H1 (cell line): ENCODE data around the gene CEND1. TPM values are rescaled to one million over a fixed set of nuclear protein-coding genes. Genes with fewer than 3 reads are reported as not detected.

Experiments used
- CTCF ChIA-PET: fragments of 300-600 bp; sonication (Branson Sonifier 250); formaldehyde crosslinking; loops from one replicate; lab custom pipeline; 2021; ENCODE audit not compliant: partially characterized antibody; lab: Charles Lee
- POLR2A ChIA-PET: fragments of 300-600 bp; sonication (Branson Sonifier 250); formaldehyde crosslinking; loops from one replicate; lab custom pipeline; 2021; ENCODE audit warnings: inconsistent platforms; ENCODE audit not compliant: partially characterized antibody; lab: Charles Lee
- DNase-seq, 2 experiments: peaks; one replicate each; pipeline versions ENCODE4 v3.0.0 to v3.0.0-alpha.2; 2010 to 2022; ENCODE audit warnings: low spot score in 2 of 2, low read depth in 1 of 2, mixed read lengths in 1 of 2
- FAIRE-seq: peaks from 2 replicates; lab custom pipeline; 2011; peaks lifted over from hg19 to GRCh38; lab: Jason Lieb, UNC
- H2AFZ ChIP-seq: 2 replicates; pipeline ENCODE4 v1.8.1; 2012; ENCODE audit warnings: low read length, inconsistent platforms
- H2AK5ac ChIP-seq: 2 replicates; pipeline ENCODE4 v1.6.1; 2013; ENCODE audit warnings: low read depth, low read length
- H2BK120ac ChIP-seq: replicated peaks from 2 replicates; pipeline ENCODE3; 2013; ENCODE audit warnings: low read depth, low read length, inconsistent platforms
- H2BK12ac ChIP-seq: 2 replicates; pipeline ENCODE4 v1.6.1; 2013; ENCODE audit warnings: low read depth, low read length
- H2BK15ac ChIP-seq: 2 replicates; pipeline ENCODE4 v1.6.1; 2013; ENCODE audit warnings: low read length
- H2BK20ac ChIP-seq: 2 replicates; pipeline ENCODE4 v1.6.1; 2013; ENCODE audit warnings: low read length
- H2BK5ac ChIP-seq: 2 replicates; pipeline ENCODE4 v1.6.1; 2013; ENCODE audit warnings: low read depth, low read length
- H3K14ac ChIP-seq: 2 replicates; pipeline ENCODE4 v1.6.1; 2013; ENCODE audit warnings: inconsistent platforms; ENCODE audit not compliant: insufficient read length
- H3K18ac ChIP-seq: 2 replicates; pipeline ENCODE4 v1.6.1; 2013; ENCODE audit warnings: low read length; ENCODE audit errors: extremely low read depth
- H3K23ac ChIP-seq: 2 replicates; pipeline ENCODE4 v1.6.1; 2013; ENCODE audit warnings: inconsistent platforms; ENCODE audit not compliant: insufficient read length
- H3K23me2 ChIP-seq: 2 replicates; pipeline ENCODE4 v1.6.1; 2013; ENCODE audit warnings: low read depth, low read length
- H3K27ac ChIP-seq: 2 replicates; pipeline ENCODE4 v1.6.1; 2011; ENCODE audit warnings: low read depth, low read length, inconsistent platforms
- H3K27me3 ChIP-seq, 4 experiments: replicated peaks in 1 of 4; 1 replicate in 1 of 4; 2 replicates in 3 of 4; pipeline versions ENCODE4 v1.6.1 to v1.8.1; 2011 to 2013; ENCODE audit warnings: low read length in 3 of 4, mild to moderate bottlenecking in 3 of 4, inconsistent platforms in 2 of 4, mixed read lengths in 2 of 4, moderate library complexity in 1 of 4; ENCODE audit not compliant: control insufficient read depth in 3 of 4, insufficient read depth in 3 of 4; ENCODE audit errors: extremely low read depth in 1 of 4
- H3K36me3 ChIP-seq, 4 experiments: 2 replicates each; pipeline versions ENCODE4 v1.6.1 to v1.8.1; 2011 to 2013; ENCODE audit warnings: mild to moderate bottlenecking in 4 of 4, low read length in 3 of 4, moderate library complexity in 2 of 4, control low read depth in 1 of 4, inconsistent platforms in 1 of 4; ENCODE audit not compliant: insufficient read depth in 4 of 4, control insufficient read depth in 2 of 4
- H3K4ac ChIP-seq: replicated peaks from 2 replicates; pipeline ENCODE3; 2013; ENCODE audit warnings: low read length, low read depth, mixed read lengths, inconsistent platforms; ENCODE audit not compliant: insufficient read length
- H3K4me1 ChIP-seq, 4 experiments: replicated peaks in 1 of 4; 1 replicate in 1 of 4; 2 replicates in 3 of 4; pipeline versions ENCODE4 v1.6.1 to v1.8.1; 2011 to 2013; ENCODE audit warnings: low read length in 3 of 4, inconsistent platforms in 2 of 4, mixed read lengths in 1 of 4; ENCODE audit not compliant: insufficient read depth in 4 of 4, control insufficient read depth in 3 of 4
- H3K4me2 ChIP-seq, 2 experiments: 2 replicates each; pipeline versions ENCODE4 v1.6.1 to v1.8.1; 2011 to 2013; ENCODE audit warnings: low read depth in 2 of 2, low read length in 2 of 2, control low read depth in 1 of 2, inconsistent platforms in 1 of 2, mild to moderate bottlenecking in 1 of 2; ENCODE audit not compliant: insufficient read depth in 1 of 2
- H3K4me3 ChIP-seq, 4 experiments: fragments of 200-600, 300-600 bp in 1 of 4; sonication (generic), shearing (Covaris generic), sonication (Bioruptor Twin) in 1 of 4; 2 replicates each; pipeline versions ENCODE4 v1.5.1 to v1.8.1; 2011 to 2016; ENCODE audit warnings: low read length in 4 of 4, low read depth in 3 of 4, control low read depth in 2 of 4, inconsistent platforms in 2 of 4, mild to moderate bottlenecking in 2 of 4, mixed read lengths in 1 of 4, moderate library complexity in 1 of 4; ENCODE audit not compliant: insufficient read depth in 2 of 4; ENCODE audit errors: extremely low read depth in 1 of 4
- H3K56ac ChIP-seq: replicated peaks from 2 replicates; pipeline ENCODE3; 2013; ENCODE audit warnings: low read depth, mild to moderate bottlenecking, mixed read lengths, low read length, inconsistent platforms; ENCODE audit not compliant: insufficient read length
- H3K79me1 ChIP-seq: 2 replicates; pipeline ENCODE4 v1.6.1; 2013; ENCODE audit warnings: low read depth, low read length, control low read depth
- H3K79me2 ChIP-seq, 2 experiments: 2 replicates each; pipeline versions ENCODE4 v1.6.1 to v1.8.1; 2012 to 2013; ENCODE audit warnings: low read length in 2 of 2, mild to moderate bottlenecking in 2 of 2, inconsistent platforms in 1 of 2; ENCODE audit not compliant: insufficient read depth in 2 of 2, control insufficient read depth in 1 of 2
- H3K9ac ChIP-seq, 4 experiments: replicated peaks in 1 of 4; 1 replicate in 1 of 4; 2 replicates in 3 of 4; pipeline versions ENCODE4 v1.6.1 to v1.8.1; 2011 to 2013; ENCODE audit warnings: low read depth in 3 of 4, low read length in 3 of 4, control low read depth in 2 of 4, mild to moderate bottlenecking in 2 of 4, moderate library complexity in 2 of 4, inconsistent platforms in 1 of 4; ENCODE audit errors: extremely low read depth in 1 of 4
- H3K9me3 ChIP-seq, 2 experiments: 2 replicates each; pipeline versions ENCODE4 v1.6.1 to v1.8.1; 2012 to 2013; ENCODE audit warnings: mild to moderate bottlenecking in 2 of 2, moderate library complexity in 2 of 2, control low read depth in 1 of 2, inconsistent platforms in 1 of 2, low read depth in 1 of 2, low read length in 1 of 2, mixed read lengths in 1 of 2; ENCODE audit not compliant: insufficient read depth in 2 of 2
- H4K20me1 ChIP-seq, 2 experiments: replicated peaks in 1 of 2; 2 replicates each; pipeline versions ENCODE3 to v1.8.1; 2011 to 2013; ENCODE audit warnings: inconsistent platforms in 2 of 2, low read length in 2 of 2, mild to moderate bottlenecking in 1 of 2; ENCODE audit not compliant: insufficient read depth in 2 of 2, control insufficient read depth in 1 of 2
- H4K5ac ChIP-seq: 2 replicates; pipeline ENCODE4 v1.6.1; 2013; ENCODE audit warnings: low read length, low read depth, mixed read lengths, inconsistent platforms; ENCODE audit not compliant: insufficient read length
- H4K8ac ChIP-seq: 2 replicates; pipeline ENCODE4 v1.8.0; 2013; ENCODE audit warnings: mild to moderate bottlenecking, moderate library complexity, low read length, inconsistent platforms; ENCODE audit not compliant: insufficient read depth; ENCODE audit errors: extremely low read depth
- H4K91ac ChIP-seq: replicated peaks from 2 replicates; pipeline ENCODE3; 2013; ENCODE audit warnings: low read length, mixed read lengths, inconsistent platforms; ENCODE audit not compliant: insufficient read length
- BACH1 ChIP-seq: IDR thresholded peaks from 2 replicates; pipeline ENCODE4 v1.6.1; 2012; ENCODE audit warnings: low read length, improper control_type of control experiment
- CHD2 ChIP-seq: IDR thresholded peaks from 2 replicates; pipeline ENCODE4 v1.6.1; 2012; ENCODE audit warnings: low read length, improper control_type of control experiment
- CREB1 ChIP-seq: IDR thresholded peaks from 2 replicates; pipeline ENCODE4 v1.6.1; 2012; ENCODE audit warnings: inconsistent platforms
- HDAC6 ChIP-seq: IDR thresholded peaks from one replicate; pipeline ENCODE4 v1.7.1; 2012; ENCODE audit warnings: low read depth, mild to moderate bottlenecking, inconsistent platforms, low read length, moderate library complexity
- MAX ChIP-seq: IDR thresholded peaks from 2 replicates; pipeline ENCODE4 v1.6.1; 2012; ENCODE audit warnings: inconsistent platforms
- NANOG ChIP-seq: IDR thresholded peaks from 2 replicates; pipeline ENCODE4 v1.6.1; 2011; ENCODE audit warnings: low read length, low read depth, mild to moderate bottlenecking, inconsistent platforms; ENCODE audit not compliant: insufficient read depth, poor library complexity, severe bottlenecking
- RAD21 ChIP-seq, 2 experiments: IDR thresholded peaks in 1 of 2; conservative IDR thresholded peaks in 1 of 2; 2 replicates each; pipeline ENCODE4 v1.6.1; 2011; ENCODE audit warnings: low read depth in 2 of 2, low read length in 2 of 2, improper control_type of control experiment in 1 of 2, inconsistent platforms in 1 of 2, mild to moderate bottlenecking in 1 of 2, moderate library complexity in 1 of 2
- RXRA ChIP-seq: IDR thresholded peaks from 2 replicates; pipeline ENCODE4 v1.6.1; 2011; ENCODE audit warnings: low read depth, mild to moderate bottlenecking, low read length, moderate library complexity; ENCODE audit not compliant: insufficient read depth
- WGBS, 2 experiments: shearing (Covaris generic) in 1 of 2; methylation state at CpG; one replicate each; pipeline versions ENCODE4 v1.1.6 to v1.1.7; 2013 to 2015; ENCODE audit warnings: low lambda C conversion rate in 2 of 2, mixed read lengths in 2 of 2, inconsistent platforms in 1 of 2, low coverage in 1 of 2, missing lambda C conversion rate in 1 of 2; ENCODE audit not compliant: insufficient replicate concordance in 2 of 2, insufficient coverage in 1 of 2, insufficient read length in 1 of 2; ENCODE audit errors: extremely low coverage in 1 of 2, missing lambda C conversion rate in 1 of 2; 5-methylcytosine and 5-hydroxymethylcytosine counted together
- polyA plus RNA-seq, 7 experiments: library from polyadenylated mRNA; depleted of rRNA in 3 of 7; stranded (reverse) in 5 of 7; unstranded in 2 of 7; fragments of >200 nt in 5 of 7; fragments of 200-250 nt in 2 of 7; gene quantifications; 1 replicate in 5 of 7; 2 replicates in 1 of 7; 4 replicates in 1 of 7; pipeline versions ENCODE4 v1.2.1 to v1.2.3, GENCODE V29; 2011 to 2013; ENCODE audit warnings: missing spikeins in 2 of 7, mixed read lengths in 2 of 7
- total RNA-seq: library from RNA; stranded (reverse); fragmentation: NEBNext Ultra II Directional; extraction: Animal tissue kit (Norgen Biotek cat#: 25700); gene quantifications from 2 replicates; pipeline ENCODE4 v1.2.1, GENCODE V29; 2021
- TF ChIP-seq, protein P1 (sequence below): IDR thresholded peaks from 2 replicates; pipeline ENCODE4 v1.6.1; 2011; ENCODE audit warnings: low read depth, mild to moderate bottlenecking, low read length; ENCODE audit not compliant: insufficient read depth
- TF ChIP-seq, protein P2 (sequence below): IDR thresholded peaks from 2 replicates; pipeline ENCODE4 v1.6.1; 2011; ENCODE audit warnings: low read length, improper control_type of control experiment

Gene CEND1
- total and polyA plus RNA-seq, 2 of the 8 experiments (the other 6 are each of a cell fraction or from before 2014, with no cell fraction given) = 0.82 to 5.0 TPM

DNA sequence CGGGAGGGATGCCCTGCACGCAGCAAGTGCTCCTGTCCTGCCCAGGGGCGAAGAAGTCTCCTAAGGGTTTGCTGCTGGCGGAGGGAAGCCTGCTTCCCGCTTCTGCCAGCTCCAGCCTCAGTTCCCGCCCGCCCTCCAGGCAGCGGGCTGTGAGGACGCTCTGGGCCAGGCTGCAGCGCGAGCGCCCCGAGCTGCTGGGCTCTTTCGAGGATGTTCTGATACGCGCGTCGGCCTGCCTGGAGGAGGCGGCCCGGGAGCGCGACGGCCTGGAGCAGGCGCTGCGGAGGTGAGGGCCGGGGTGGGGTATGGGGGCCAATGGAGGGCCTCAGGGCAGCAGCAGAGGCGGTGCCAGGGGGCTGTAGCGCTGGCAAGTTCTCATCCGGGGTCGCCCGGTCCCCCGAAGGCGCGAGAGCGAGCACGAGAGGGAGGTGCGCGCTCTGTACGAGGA is 40.0 kb upstream of the CEND1 start:
- Histone ChIP-seq H2BK20ac (no peak overlapping the region), H3K9me3 (no peaks in the 10 kb centered on the region), H3K79me2 (no peaks in the 10 kb centered on the region; a peak in 1 of 4 replicates), H3K36me3 (no peaks in the 10 kb centered on the region), H2BK12ac (0 out of 2 replicates have a peak overlapping the region, but pooled peaks have one; percentile 92), H3K23me2 (peaks cover 34% of the 10 kb centered on the region), H3K4me1 (peaks cover 0 to 54% (median 47%) of the 10 kb centered on the region in 4 experiments; a peak in 6 of 7 replicates), H3K14ac (no peak overlapping the region), H2BK15ac (no peak overlapping the region), H2AFZ (no peak overlapping the region), H3K18ac (peak overlapping the region; percentile 95), H3K56ac (no peak overlapping the region), H3K4ac (peak overlapping the region; percentile 3), H3K9ac (peak overlapping the region in 2 of 4 experiments; percentile 45; a peak in 3 of 7 replicates), H3K79me1 (no peaks in the 10 kb centered on the region; the same call in 1 of the 2 replicates), H2BK5ac (no peak overlapping the region), H3K4me3 (peak overlapping the region; percentile 45 to 74 (median 56)), H4K5ac (peak overlapping the region; percentile 20), H3K27ac (no peak overlapping the region), H2BK120ac (peak overlapping the region; percentile 77), H3K23ac (no peak overlapping the region), H3K27me3 (peaks cover 6 to 41% (median 31%) of the 10 kb centered on the region in 4 experiments), H4K8ac (peak overlapping the region; percentile 9; the same call in 1 of the 2 replicates), H3K4me2 (peak overlapping the region; percentile 84 to 98), H4K91ac (peak overlapping the region; percentile 88), H4K20me1 (peaks cover 2 to 8% of the 10 kb centered on the region in 2 experiments), H2AK5ac (no peak overlapping the region)
- ChIA-PET POLR2A (interaction anchor here (0.6 to 53.0 kb wide), 9 partner anchors 0 to 276 kb away, joined by 3 to 1917 read pairs (median 4); partner anchors contain the start of genes CD151, CEND1, CRACR2B and GATD1), CTCF (interaction anchor here (0.8 to 3.5 kb wide), 7 partner anchors 9 to 72 kb away, joined by 3 to 26 read pairs (median 9); partner anchors contain the start of genes PNPLA2, POLR2L and TSPAN4)
- FAIRE-seq (no peak), DNase-seq (peak in 1 of 2 experiments; percentile 92)
- 4% methylated on average over 29 of the region's 39 CpGs; no CpG with 5 or more reads in 1 of the 2 experiments for WGBS, 2 experiments
- TF ChIP-seq, protein P1, sequence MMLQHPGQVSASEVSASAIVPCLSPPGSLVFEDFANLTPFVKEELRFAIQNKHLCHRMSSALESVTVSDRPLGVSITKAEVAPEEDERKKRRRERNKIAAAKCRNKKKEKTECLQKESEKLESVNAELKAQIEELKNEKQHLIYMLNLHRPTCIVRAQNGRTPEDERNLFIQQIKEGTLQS = no peak
- TF ChIP-seq BACH1 (no peak), CHD2 (no peak), RXRA (no peak), MAX (0 out of 2 replicates have a peak, but pooled peaks have one; percentile 3), HDAC6 (no peak), NANOG (no peak), CREB1 (no peak; the same call in 1 of the 2 replicates), RAD21 (IDR thresholded peaks at IDR 0.05 in 1 of 2, conservative IDR thresholded peaks at IDR 0.05 in 1 of 2; ENCODE audit: low read depth in 2 of 2, low read length in 2 of 2) (no peak)
- TF ChIP-seq, protein P2, sequence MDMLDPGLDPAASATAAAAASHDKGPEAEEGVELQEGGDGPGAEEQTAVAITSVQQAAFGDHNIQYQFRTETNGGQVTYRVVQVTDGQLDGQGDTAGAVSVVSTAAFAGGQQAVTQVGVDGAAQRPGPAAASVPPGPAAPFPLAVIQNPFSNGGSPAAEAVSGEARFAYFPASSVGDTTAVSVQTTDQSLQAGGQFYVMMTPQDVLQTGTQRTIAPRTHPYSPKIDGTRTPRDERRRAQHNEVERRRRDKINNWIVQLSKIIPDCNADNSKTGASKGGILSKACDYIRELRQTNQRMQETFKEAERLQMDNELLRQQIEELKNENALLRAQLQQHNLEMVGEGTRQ = no peak
